GM21360 (cell line): ENCODE data around the gene SV2B.

Experiments used
- ATAC-seq: cut with Tn5 transposase; IDR thresholded peaks from one replicate; pipeline ENCODE4 v1.9.1; 2021; ENCODE audit warnings: mild to moderate bottlenecking, moderate library complexity; ENCODE audit not compliant: unreplicated experiment

SV2B gene

DNA sequence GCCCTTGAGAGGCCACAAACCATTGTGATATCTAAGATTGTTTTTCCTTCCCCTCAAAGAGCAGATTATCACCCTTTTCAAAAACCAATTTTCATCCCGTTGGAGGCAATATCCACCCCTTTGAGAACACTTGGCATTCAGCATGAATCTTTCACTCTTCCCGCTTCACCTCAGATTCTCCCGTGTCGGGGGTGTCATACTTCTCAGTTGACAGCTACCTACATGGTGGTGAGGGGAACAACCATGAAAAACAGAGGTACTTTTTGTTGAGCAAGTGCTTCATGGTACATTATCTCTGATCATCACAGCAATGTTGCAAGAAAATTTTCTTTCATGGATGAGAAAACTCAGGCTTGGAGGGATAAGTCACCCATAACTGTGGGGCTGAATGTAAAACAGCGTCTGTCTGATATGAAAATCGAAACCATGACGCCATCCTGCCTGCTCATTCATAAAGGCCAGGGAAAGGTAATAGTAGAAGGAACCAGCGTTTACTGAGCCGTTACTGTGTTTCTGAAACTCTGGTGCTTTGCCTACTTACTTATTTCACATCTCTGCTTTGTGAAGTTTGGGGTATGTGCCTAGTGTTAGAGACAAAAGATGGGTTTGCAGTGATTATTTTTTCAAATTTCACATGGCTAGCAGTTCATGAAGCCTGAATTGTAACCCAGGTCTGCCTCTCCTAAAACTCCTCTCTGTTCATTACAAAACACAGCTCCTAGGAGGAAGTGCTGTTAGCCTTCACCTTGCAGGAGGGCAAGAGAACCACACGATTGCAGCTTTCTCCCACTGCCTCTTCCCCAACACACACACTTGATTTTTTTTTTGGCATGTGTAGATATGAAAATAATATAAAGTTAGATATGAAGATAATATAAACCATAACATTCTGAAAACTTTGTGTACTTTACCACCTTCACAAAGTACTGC, 35.4 kb downstream of the SV2B start:
- peak; percentile 96 for ATAC-seq

DNA sequence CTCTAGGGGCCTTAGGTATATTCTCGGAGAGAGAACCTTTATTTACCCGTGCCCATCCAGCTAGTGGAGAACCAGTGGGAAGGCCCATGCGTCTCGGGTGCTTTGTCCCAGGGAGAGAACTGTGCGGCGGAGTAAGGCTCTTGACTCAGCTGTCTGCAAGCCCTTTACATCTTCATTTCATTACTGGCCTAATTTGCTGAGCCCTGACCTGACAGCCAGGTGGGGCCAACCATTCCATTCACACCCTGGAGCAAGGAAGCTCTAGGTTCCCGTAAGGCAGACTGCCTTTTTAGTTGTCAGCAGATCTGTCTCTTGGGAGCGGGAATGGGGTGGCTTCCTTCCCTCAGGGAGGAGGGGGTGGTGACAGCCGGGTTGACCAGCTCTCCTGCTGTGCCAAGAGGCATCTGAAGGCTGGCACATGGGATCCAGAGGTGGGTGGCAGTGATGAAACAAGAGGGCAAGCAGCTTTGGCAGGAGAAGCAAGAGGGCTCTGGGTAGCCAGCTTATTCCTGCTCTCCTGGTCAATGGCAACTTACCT, 36.4 kb downstream of the SV2B start:
- no peak for ATAC-seq

DNA sequence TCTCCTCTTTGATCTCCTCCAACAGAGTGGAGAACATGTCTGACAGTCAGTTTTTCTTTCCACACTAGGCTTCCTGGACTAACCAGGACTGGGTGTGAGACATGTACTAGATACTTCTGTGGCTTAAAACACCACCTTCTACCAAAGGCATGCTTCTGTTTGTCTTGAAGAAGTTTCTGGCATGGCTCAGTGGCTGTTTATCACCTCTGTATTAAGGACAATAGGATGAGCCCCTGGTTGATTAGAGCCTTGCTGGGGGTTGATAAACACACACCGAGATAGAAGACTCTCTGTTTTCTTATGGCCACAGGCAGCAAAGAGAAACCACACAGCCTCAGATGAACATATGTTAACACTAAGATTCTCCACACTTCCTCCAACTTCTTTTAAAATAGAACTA, 40.5 kb downstream of the SV2B start:
- ATAC-seq: no peak

DNA sequence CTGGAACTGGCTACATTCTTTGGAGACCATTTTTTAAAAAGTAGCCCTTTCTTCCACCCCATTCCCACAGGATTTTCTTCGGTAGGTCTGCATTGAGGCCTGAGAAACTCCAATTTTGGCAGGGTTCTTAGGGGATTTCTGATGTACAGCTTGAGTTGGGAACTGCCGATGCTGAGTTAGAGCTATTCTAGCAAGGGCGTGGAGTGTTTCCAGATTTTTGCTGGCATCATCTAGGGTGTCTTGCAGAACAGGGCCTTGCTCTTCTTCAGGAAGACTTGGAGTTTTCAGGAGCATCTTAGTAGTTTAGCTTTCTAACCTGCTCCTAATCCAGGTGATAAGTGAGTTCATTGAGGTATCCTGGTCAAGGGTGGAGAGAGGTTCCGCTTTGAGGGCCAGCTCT, 41.0 kb downstream of the SV2B start:
- ATAC-seq: no peak

DNA sequence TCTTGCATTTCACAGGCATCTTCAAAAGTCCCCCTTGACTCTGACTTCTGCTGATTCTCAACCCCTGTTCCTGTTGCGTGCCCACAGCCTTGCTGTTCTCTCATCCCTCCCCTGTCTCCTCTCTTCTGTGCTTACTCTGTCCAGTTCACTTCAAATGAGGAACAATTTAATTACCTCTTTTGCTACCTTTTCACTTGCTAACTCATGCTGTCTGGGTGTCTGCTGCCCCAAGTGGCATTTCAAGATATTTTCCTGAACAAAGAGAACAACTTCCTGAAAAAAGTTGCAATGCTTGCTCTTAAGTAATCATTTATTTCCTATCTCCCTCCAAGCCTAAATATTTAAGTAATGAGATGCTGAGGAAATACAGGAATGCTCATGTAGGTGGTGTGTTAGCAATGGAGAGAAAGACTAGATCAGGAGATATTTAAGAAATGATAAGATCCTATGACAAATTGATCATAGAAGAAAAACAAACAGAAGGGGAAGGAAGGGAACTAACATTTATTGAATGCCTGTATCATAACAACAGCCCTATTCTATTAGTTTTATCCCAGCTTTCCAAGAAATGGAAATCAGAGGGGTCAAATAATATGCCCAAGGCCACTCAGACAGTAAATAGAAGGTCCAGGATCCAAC, 42.2 kb downstream of the SV2B start:
- no peak for ATAC-seq

DNA sequence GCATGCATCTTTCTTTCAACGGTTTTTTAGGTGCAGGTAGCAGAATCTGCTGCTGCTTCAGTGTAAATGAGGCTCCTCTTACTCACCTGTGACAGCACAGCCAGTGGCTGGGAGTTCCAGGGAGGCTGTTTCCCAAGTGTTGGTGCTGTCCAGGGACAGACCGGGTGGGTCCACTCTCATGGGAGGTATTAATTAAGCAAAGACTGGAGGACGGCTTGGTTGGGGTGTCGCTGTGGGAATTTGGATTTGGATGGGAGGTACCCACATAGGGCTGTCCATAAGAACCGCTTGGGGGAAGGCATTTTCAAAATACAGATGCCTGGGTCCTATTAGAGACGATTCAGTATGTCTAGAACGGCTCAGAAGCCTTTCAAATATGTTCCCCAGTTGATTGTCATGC, 42.9 kb downstream of the SV2B start:
- no peak for ATAC-seq

DNA sequence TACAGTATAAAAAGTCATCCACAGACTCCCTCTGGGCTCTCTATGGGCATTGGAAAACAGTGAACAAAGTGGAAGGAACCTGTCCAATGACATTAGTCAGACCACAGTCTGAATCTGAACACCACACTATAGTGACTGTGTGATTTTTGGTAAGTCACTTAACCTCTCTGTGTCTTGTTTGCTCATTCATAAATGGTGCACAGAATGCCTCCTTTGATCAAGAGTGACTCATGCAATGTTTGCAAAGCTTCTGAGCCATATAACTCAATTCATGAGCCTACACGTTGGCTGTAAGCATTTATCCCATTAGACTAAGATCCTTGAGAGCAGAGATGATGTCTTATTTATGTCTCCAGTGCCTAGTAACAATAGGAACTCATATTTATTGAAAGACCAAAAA, 46.7 kb downstream of the SV2B start:
- no peak for ATAC-seq

DNA sequence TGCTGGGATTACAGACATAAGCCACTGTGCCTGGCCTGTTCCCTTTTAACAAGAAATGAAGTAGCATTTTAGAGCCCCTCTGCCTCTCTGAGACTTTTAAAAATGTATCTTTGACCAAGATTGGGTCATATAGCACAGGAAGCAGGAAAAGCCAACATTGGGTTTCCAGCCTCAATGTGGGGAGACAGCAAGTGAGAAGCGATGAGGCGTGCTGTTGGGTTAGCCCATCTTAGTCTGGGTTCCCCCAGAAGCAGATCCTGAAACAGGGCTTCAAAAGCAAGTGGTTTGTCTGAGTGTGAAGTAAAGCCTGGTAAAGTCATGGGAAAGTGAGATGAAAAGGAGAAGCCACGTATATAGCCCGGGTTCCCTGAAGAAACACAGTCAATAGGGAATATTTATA, 48.2 kb downstream of the SV2B start:
- ATAC-seq: no peak

DNA sequence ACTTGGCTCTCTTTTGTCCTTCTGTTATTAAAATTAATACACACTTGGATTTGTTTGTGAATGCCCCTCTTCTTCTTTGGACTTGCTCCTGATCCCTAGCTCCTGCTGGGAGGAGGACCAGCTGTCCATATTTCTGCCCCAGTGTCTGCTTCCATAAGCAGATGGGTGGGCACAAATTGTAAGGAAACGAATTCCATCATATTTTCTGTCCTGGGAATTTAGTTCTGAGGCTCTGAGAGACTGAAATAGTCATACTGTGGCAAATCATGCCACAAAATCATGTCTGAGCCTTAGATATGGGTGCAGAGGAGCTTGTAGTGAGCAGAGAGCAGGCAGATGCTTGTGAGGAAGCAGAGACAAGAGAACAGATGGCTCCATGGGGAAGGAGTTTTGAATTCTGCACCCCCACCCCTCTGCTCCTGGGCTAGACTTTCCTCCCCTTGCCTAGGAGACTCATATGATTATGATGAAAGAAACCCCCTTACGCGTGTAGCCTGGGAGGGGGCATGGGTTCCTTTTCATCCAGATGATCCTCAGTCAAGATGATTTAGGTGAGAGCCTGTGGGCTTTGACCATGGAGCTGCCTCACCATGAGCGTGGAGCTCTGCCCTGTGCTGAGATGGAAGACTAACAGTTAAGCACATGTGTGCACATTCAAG, 50.6 kb downstream of the SV2B start:
- no peak for ATAC-seq

DNA sequence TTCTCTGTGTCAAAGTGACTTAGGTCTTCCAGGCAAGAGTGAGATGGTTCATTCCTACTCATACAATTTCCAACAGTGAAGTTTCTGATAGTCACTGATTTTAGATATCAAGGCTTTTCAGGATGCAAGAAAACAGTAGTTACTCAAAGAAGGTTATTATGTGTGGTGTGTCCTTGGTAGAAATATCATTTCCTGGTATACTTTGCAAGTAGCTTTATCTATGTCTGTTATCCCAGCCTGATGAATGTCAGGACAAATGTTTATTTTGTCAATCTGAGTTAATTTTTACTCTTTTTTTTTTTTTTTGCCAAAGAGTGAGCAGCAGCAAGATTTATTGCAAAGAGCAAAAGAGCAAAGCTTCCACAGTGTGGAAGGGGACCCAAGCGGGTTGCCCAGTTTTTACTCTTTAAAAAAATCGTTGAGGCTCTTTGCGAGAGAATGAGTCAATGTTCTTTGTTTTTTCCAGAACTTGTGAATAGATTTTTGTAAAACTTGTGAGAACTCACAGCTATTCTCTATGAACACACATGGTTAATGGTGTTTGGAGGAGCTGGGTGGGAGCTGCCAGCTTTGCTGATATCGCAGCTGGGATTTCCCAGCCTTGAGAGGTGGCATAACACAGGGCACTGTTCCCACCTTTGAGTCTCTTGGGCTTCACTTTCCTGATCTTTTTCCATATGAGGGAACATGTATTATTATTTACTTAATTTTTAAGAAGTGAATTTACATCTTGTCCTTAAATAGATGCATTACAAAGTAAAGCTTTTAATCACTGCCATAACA, 51.9 kb downstream of the SV2B start:
- ATAC-seq: no peak

DNA sequence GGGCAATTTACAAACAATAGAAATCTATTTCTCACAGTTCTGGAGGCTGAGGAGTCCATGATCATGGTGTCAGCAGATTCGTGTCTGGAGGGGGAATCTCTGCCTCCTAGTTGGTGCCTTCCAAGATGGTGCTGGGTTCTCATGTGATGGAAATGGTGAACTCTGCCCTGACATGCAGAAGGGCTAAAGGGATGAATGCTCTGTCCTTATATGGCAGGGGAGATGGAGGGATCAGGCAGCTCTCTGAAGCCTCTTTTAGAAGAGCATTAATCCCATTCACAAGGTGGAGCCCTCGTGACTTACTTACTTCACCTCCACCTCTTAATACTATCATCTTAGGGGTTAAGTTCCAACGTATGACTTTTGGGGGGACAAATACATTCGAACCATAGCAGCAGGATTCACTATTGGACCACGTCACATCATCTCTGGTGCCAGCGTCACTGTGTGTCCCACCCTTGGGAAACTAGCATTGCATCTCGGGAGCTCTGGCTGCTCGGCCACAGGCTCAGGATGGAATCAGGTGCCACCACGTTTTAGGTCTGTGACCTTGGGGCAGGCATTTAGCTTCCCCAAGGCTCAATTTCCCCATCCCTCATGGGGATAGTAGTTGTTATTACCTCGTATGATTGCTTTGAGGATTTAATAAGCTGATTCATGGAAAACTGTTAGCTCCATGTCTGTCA, 53.0 kb downstream of the SV2B start:
- ATAC-seq: no peak

DNA sequence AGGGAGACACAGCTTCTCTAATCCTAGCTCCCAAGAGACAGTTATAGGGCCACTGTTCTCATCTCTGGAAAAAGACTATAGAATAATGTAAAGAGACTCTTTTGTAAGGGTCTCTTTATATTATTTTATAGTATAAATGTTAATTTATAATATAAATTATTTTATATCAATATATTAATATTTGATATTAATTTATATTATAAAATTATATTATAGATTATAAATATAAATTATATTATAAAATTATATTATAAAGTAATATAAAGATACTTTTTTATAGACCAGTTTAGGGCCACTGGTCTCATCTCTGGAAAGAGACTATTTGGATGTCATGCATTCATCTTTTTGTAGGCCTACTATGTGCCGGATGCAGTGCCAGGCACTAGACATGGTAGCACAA, 53.9 kb downstream of the SV2B start:
- no peak for ATAC-seq

DNA sequence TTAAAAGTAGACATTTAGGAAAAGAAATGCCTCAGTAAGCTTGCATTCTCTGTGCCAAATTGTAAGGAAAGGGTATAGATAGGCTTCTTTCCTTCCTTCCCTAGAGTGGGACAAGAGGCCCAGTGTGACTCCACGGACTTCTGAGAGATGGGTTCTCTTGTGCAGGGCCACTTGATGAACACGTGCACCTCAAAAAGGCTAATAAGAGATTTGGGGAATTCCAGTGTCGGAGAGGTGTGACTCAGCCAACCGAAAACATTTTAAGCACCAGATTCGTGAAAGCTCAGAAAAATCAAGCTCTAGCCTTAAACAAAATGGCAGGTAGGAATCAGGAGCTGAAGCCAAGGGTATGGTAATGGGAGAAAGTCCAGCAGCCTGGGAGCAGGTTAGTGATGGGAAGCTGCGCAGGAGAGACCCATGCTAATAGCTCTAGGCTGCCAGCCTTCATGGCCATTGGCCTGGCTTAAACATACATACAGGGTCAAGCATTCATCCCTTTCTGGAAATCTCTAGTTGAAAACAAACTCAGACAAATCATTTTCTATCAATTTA, 56.2 kb downstream of the SV2B start:
- no peak for ATAC-seq

DNA sequence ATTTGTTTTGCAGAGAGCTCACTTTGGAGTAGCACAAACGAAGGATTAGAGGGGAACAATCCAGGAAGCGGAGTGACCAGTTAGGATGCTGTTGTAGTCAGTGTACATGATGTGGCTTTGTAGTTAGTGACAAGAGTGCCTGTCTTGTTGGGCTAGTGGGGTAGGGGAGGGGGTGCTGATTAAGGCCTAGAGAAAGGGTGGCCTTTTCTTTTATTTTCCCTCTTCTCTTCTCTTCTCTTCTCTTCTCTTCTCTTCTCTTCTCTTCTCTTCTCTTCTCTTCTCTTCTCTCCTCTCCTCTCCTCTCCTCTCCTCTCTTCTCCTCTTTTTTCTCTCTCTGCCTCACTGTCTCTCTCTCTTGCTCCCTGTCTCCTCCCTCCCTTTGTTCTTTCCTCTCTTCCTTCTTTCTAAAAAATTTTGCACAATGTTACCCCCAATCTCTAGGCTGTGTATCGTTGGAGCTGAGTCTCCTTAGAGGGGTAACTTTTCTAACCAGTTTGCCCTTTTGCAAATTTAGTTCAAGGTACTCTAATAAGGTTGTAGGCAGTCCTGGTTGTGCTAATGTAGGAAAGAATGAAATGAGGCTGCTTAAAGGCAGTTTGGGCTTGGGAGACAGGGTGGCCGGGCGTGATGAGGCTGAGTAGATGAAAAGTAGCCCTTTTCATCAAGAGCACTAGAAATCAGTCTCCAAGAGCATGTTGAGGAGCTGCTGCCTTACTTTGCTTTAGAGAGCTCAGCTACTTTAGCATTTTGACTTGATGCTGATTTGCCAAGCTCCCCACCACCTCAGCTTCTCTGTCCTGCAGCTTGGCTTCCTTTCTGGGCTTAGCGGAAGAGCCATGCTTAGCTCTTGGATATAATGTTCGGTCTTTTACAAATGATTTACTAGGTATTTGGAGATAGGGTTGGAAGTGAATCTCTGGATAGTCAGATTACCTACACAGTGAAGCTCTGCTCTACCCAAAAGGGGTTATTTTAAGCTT, 58.6 kb downstream of the SV2B start:
- no peak for ATAC-seq

DNA sequence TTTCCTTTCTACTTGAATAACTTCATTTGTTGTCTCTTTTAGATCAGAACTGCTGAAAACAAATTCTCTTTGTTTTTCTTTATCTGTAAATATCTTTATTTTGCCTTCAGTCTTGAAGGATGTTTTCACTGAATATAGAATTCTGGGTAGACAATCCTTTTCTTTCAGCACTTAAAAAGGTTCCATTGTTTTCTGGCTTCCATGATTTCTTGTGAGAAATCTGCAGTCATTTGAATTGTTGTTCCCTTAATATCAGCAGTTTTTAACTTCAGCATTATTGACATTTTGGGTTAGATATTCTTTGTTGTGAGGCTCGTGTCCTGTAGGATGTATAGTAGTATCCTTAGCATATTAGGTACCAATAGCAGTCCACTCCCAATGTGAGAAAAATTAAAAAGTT, 65.8 kb downstream of the SV2B start:
- no peak for ATAC-seq

DNA sequence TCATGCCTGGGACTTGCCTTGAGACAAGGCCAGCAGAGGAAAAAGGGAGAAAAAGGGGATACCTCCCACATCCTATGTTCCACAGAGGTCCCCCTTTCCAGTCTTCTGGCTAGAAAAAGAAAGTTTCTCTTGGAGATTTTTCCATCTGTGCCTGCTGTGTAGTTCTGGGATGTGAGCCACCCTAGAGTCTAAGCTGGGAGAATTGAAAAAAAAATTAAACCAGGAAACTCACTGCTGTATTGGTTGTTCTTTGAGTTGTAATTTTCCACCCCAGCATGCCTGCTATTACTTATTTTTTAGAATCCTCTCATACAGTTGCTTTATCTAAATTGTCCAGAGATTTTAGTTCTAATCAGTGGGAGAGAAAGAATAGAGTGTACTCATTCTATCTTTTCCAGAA, 68.4 kb downstream of the SV2B start:
- ATAC-seq: no peak

DNA sequence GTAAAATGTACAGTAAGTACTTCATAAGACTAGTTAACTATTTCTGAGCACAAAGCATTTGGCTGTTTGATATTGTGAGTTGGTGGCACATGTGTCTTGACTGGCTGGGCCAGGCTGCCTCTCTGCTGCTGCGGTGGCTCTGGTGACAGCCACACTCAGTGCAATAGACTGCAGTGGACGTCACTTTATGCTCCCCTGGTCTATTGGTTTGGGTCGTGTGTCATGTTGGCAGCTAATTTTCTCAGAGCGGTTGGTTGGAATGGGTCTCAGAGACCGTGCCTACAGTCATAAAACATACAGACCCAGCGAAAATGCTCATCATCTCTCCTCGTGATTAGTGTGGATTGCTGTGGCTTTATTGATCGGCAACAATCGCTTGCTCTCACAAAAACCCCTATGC, 71.3 kb downstream of the SV2B start:
- ATAC-seq: no peak

DNA sequence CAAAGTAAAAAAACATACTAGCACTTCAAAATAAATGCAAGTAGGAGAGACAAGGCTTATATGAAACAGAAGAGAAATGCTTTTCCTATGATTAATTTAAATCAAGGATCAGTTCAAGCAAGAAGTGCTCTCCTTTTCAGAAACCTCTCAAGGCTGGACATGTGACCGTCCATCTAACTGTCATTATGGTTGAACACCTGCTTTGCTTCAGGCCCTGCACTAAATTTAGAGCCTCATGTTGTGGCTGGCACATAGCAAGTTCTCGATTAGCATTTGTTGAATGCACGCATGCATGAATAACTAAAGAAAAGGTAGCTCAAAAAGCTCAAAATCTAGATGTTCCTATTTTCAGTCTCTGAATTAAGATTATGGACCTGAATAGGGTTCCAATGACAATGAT, 82.0 kb downstream of the SV2B start:
- no peak for ATAC-seq

DNA sequence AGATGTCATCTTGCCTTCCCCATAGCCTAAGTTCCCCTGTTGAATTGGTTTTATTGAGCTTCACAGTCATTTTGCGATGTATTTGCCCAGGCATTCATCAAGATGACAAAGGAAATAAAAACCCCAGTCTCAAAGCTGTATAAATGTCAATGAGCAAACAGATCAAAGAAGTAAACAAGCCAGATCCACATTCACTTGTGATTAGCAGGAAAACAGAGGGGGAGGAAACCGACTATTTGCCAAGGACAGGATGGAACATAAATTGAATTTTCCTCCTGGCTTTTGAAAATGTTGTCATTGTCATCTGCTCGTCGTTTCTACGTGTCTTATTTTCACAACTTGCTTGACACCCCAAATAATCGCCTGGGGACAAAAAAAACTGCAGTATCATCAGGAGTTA, 83.5 kb downstream of the SV2B start:
- no peak for ATAC-seq
